ENCODE data around the gene ATP6AP1.

Gene ATP6AP1

DNA sequence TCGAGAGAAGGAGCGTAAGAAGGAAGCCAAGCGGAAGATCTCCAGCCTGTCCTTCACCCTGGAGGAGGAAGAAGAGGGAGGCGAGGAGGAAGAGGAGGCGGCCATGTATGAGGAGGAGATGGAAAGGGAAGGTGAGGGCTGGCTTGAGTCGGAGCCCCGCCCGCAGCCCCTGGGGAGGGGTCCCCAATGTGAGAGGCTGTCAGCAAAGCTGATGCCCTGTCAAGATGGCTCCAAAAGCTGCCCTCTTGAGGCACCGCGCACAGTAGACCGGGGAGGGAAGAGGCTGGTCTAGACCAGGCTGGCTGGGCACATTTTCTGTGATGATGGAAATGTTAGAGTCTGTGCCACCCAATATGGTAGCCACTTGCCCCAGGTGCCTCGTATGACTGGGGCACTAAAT, 18.0 kb downstream of the ATP6AP1 start:
- Histone ChIP-seq H3K36me3 (peaks cover 78% of the 10 kb centered on the region), H3K9me3 (ENCODE audit: severe bottlenecking) (no peaks in the 10 kb centered on the region), H3K27me3 (ENCODE audit: insufficient read depth, low read depth, severe bottlenecking) (peaks cover 33% of the 10 kb centered on the region), H3K4me3 (ENCODE audit: low read depth, low read length) (no peak overlapping the region), H3K27ac (no peak overlapping the region)
- DNase-seq: no peak
- TF ChIP-seq, protein P1, sequence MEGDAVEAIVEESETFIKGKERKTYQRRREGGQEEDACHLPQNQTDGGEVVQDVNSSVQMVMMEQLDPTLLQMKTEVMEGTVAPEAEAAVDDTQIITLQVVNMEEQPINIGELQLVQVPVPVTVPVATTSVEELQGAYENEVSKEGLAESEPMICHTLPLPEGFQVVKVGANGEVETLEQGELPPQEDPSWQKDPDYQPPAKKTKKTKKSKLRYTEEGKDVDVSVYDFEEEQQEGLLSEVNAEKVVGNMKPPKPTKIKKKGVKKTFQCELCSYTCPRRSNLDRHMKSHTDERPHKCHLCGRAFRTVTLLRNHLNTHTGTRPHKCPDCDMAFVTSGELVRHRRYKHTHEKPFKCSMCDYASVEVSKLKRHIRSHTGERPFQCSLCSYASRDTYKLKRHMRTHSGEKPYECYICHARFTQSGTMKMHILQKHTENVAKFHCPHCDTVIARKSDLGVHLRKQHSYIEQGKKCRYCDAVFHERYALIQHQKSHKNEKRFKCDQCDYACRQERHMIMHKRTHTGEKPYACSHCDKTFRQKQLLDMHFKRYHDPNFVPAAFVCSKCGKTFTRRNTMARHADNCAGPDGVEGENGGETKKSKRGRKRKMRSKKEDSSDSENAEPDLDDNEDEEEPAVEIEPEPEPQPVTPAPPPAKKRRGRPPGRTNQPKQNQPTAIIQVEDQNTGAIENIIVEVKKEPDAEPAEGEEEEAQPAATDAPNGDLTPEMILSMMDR (IDR thresholded peaks at IDR 0.05; ENCODE audit: low read depth, low read length): no peak

DNA sequence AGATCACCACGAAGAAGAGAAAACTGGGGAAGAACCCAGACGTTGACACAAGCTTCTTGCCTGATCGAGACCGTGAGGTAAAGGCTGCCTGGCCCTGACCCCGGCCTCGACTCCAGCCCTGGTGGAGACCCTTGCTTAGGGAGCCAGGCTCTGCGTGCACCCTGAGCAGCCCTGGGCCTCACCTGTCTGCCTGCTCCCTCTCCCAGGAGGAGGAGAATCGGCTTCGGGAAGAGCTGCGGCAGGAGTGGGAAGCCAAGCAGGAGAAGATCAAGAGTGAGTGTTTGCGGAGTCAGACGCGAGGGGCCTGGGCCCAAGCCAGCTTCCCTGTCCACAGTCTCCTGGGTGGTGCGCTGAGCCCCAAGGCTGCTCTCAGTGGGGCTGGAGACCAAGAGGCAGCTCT, 20.0 kb downstream of the ATP6AP1 start:
- Histone ChIP-seq H3K4me3 (ENCODE audit: low read depth, low read length) (no peak overlapping the region), H3K27ac (no peak overlapping the region), H3K9me3 (ENCODE audit: severe bottlenecking) (no peaks in the 10 kb centered on the region), H3K36me3 (peaks cover 72% of the 10 kb centered on the region), H3K27me3 (ENCODE audit: insufficient read depth, low read depth, severe bottlenecking) (peaks cover 33% of the 10 kb centered on the region)
- TF ChIP-seq, protein P1 (IDR thresholded peaks at IDR 0.05; ENCODE audit: low read depth, low read length): no peak
- no peak for DNase-seq

DNA sequence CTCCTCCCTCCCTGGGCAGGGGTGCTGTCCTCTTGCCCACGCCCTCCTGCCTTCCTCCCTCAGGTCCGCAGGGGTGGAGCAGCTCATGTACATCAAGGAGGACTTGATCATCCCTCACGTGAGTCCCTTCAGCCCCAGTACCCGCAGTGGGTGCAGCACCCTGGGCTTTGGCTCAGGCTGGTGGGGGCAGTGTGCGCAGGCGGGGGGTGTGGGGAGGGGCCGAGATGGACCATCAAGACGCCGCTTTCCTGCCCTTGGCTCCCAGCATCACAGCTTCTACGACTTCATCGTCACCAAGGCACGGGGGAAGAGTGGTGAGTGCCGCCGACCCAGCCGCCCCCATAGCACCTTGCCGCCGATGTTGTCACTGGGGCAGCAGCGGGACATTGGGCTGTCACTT, 21.1 kb downstream of the ATP6AP1 start:
- peaks cover 72% of the 10 kb centered on the region for H3K36me3 ChIP-seq

DNA sequence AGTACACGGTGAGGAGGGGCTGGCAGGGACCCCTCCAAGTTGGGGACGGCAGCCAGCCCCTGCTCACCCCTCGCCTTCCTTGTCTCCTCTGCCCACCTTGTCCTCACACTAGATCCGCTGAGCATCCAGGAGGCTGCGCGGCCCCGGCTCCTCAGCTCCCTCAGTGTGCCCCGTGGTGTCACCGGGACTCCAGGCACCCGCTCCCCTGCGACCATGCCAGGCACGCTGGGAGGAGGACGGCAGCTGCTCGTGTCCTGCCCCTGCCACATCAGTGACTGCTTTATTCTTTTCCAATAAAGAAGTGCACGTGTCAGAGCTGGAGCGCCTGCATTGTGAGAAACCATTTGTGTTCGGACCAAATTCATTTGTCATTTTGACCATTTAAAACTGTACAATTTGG, 21.8 kb downstream of the ATP6AP1 start:
- Histone ChIP-seq H3K9me3 (ENCODE audit: severe bottlenecking) (peaks cover 6% of the 10 kb centered on the region), H3K27ac (no peak overlapping the region), H3K36me3 (peaks cover 70% of the 10 kb centered on the region), H3K27me3 (ENCODE audit: insufficient read depth, low read depth, severe bottlenecking) (peaks cover 27% of the 10 kb centered on the region), H3K4me3 (ENCODE audit: low read depth, low read length) (no peak overlapping the region)
- TF ChIP-seq, protein P1 (IDR thresholded peaks at IDR 0.05; ENCODE audit: low read depth, low read length): no peak
- no peak for DNase-seq

More for the DNA sequence above, 21.1 kb downstream of the ATP6AP1 start:
- TF ChIP-seq, protein P1 (IDR thresholded peaks at IDR 0.05; ENCODE audit: low read depth, low read length): no peak
- H3K27me3 ChIP-seq (ENCODE audit: insufficient read depth, low read depth, severe bottlenecking): peaks cover 31% of the 10 kb centered on the region
- no peak overlapping the region for H3K4me3 ChIP-seq (ENCODE audit: low read depth, low read length)
- no peaks in the 10 kb centered on the region for H3K9me3 ChIP-seq (ENCODE audit: severe bottlenecking)
- DNase-seq: no peak
- H3K27ac ChIP-seq: no peak overlapping the region

DNA sequence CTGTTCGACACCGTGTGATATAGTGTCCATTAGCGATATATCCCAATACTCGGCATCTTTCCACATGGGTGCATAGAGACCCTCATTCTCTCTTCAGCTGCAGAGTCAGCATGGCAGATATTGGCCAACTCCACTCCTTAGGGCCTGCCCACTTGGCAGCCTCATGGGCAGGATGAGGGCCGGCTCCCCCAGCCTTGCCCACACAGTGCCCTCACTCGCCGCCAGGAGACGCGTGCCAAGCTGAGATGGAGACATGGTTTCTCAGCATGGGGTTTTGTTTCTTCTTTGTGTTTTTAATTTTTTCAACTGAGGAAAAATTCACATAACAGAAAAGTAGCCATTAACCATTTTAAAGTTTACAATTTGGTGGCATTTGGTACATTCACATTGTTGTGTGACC, 24.3 kb downstream of the ATP6AP1 start:
- Histone ChIP-seq H3K4me3 (ENCODE audit: low read depth, low read length) (no peak overlapping the region), H3K27me3 (ENCODE audit: insufficient read depth, low read depth, severe bottlenecking) (peaks cover 20% of the 10 kb centered on the region), H3K27ac (no peak overlapping the region), H3K36me3 (peaks cover 45% of the 10 kb centered on the region), H3K9me3 (ENCODE audit: severe bottlenecking) (peaks cover 6% of the 10 kb centered on the region)
- TF ChIP-seq, protein P1 (IDR thresholded peaks at IDR 0.05; ENCODE audit: low read depth, low read length): no peak
- no peak for DNase-seq

DNA sequence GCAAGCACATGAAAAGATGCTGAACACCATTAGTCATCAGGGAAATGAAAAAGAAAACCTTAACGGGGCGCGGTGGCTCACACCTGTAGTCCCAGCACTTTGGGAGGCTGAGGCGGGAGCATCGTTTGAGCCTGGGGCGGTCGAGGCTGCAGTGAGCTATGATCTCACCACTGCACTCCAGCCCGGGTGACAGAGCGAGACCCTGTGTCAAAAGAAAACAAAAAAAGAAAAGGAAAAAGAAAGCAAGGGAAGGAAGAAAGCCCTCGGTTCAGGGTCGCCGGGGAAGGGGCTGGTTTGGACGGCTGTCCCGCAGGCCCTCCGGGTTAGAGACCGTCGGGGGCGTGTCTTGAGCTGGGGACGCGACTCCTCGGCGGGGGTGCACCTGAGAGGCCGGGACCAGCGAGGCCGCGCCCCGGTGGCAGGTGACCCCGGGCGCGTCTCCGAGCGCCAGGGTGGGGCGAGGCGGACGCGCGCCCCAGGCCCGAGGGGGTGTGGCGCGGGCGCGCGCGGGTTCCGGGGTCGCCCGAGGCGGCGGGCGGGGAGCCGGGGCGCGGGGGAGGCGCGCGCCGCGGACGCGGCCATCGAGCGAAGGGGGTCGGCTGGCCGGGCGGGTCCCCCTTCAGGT, 29.1 kb downstream of the ATP6AP1 start:
- DNase-seq: peak; percentile 67
- peak overlapping the region; percentile 63; the same call in 1 of the 2 replicates for H3K27ac ChIP-seq
- peaks cover 17% of the 10 kb centered on the region for H3K27me3 ChIP-seq (ENCODE audit: insufficient read depth, low read depth, severe bottlenecking)
- TF ChIP-seq, protein P1 (IDR thresholded peaks at IDR 0.05; ENCODE audit: low read depth, low read length): no peak
- H3K4me3 ChIP-seq (ENCODE audit: low read depth, low read length): peak overlapping the region; percentile 33
- H3K9me3 ChIP-seq (ENCODE audit: severe bottlenecking): peaks cover 6% of the 10 kb centered on the region
- H3K36me3 ChIP-seq: peaks cover 31% of the 10 kb centered on the region

Data from WERI-Rb-1 (cell line).